H1 (cell line): ENCODE data around the gene SLC2A13. TPM values are rescaled to one million over a fixed set of nuclear protein-coding genes. Genes with fewer than 3 reads are reported as not detected.

Source experiments
- EP300 ChIP-seq, 2 experiments: IDR thresholded peaks; 1 replicate in 1 of 2; 2 replicates in 1 of 2; pipeline ENCODE4 v1.6.1; 2011 to 2012; ENCODE audit warnings: low read depth in 2 of 2, low read length in 2 of 2, mild to moderate bottlenecking in 2 of 2, borderline replicate concordance in 1 of 2, inconsistent platforms in 1 of 2, moderate library complexity in 1 of 2
- MAFK ChIP-seq: IDR thresholded peaks from 2 replicates; pipeline ENCODE4 v1.6.1; 2012; ENCODE audit warnings: low read depth, mild to moderate bottlenecking, improper control_type of control experiment, low read length
- NANOG ChIP-seq: IDR thresholded peaks from 2 replicates; pipeline ENCODE4 v1.6.1; 2011; ENCODE audit warnings: low read length, low read depth, mild to moderate bottlenecking, inconsistent platforms; ENCODE audit not compliant: insufficient read depth, poor library complexity, severe bottlenecking
- RFX5 ChIP-seq: IDR thresholded peaks from 2 replicates; pipeline ENCODE4 v1.6.1; 2011; ENCODE audit warnings: low read depth, low read length, improper control_type of control experiment, borderline replicate concordance
- SIX5 ChIP-seq: IDR thresholded peaks from 2 replicates; pipeline ENCODE4 v1.6.1; 2011; ENCODE audit warnings: mild to moderate bottlenecking, low read depth, low read length
- ZNF274 ChIP-seq: IDR thresholded peaks from 2 replicates; pipeline ENCODE4 v1.7.0; 2012; ENCODE audit warnings: low read length, borderline replicate concordance; ENCODE audit errors: extremely low read depth
- polyA plus RNA-seq, 7 experiments: library from polyadenylated mRNA; depleted of rRNA in 3 of 7; stranded (reverse) in 5 of 7; unstranded in 2 of 7; fragments of >200 nt in 5 of 7; fragments of 200-250 nt in 2 of 7; gene quantifications; 1 replicate in 5 of 7; 2 replicates in 1 of 7; 4 replicates in 1 of 7; pipeline versions ENCODE4 v1.2.1 to v1.2.3, GENCODE V29; 2011 to 2013; ENCODE audit warnings: missing spikeins in 2 of 7, mixed read lengths in 2 of 7
- total RNA-seq: library from RNA; stranded (reverse); fragmentation: NEBNext Ultra II Directional; extraction: Animal tissue kit (Norgen Biotek cat#: 25700); gene quantifications from 2 replicates; pipeline ENCODE4 v1.2.1, GENCODE V29; 2021

SLC2A13 gene
- total and polyA plus RNA-seq, 2 of the 8 experiments (the other 6 are each of a cell fraction or from before 2014, with no cell fraction given): 2.8 to 9.6 TPM

DNA sequence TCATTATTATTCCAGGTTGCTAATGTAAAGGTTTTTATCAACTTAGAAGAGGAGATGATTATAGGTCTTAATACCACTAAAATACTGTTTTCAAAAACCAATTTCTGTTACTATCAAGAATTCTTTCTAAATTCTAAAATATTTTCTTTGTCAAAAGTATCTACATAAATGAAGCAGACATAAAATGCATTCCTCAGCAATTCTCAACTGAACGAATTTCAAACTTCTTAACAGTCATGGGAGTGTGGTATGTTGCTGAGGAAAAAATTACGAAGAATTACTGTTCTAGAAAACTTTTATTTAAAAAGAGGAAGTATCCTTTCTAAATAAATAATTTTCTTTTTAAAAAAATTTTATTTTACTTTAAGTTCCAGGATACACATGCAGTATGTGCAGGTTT is 146.4 kb downstream of the SLC2A13 start (continued):
- TF ChIP-seq NANOG (no peak), MAFK (no peak), ZNF274 (no peak), SIX5 (no peak), EP300 (IDR thresholded peaks at IDR 0.05; ENCODE audit: borderline replicate concordance in 1 of 2, low read depth in 2 of 2, low read length in 2 of 2) (no peak), RFX5 (no peak)
